Gastrocnemius medialis (tissue), 4 donors: ENCODE measurements around the gene ZEB2.

Experiments
- CTCF ChIP-seq, 5 experiments: fragments of 450-650 bp in 3 of 5; fragments of 200-600 bp in 2 of 5; sonication (generic) in 2 of 5; IDR thresholded peaks in 4 of 5; conservative IDR thresholded peaks in 1 of 5; 1 replicate in 4 of 5; 2 replicates in 1 of 5; pipeline ENCODE4 v1.5.1; 2016 to 2019; ENCODE audit warnings: antibody characterized with exemption in 5 of 5, mild to moderate bottlenecking in 3 of 5, moderate library complexity in 3 of 5
- POLR2A ChIP-seq, 2 donors: fragments of 450-650 bp; IDR thresholded peaks; one replicate each; pipeline ENCODE4 v1.6.1; 2017; ENCODE audit warnings: antibody characterized with exemption in 2 of 2, mild to moderate bottlenecking in 2 of 2, moderate library complexity in 2 of 2

GRCh38 chr2:144477281-144477956 lies 42.5 kb downstream of the ZEB2 start:
- TF ChIP-seq CTCF (IDR thresholded peaks at IDR 0.05 in 4 of 5, conservative IDR thresholded peaks at IDR 0.05 in 1 of 5) = no peak
- TF ChIP-seq POLR2A (IDR thresholded peaks at IDR 0.05) = no peak
